NB4 (cell line): ENCODE measurements around the gene IGF2BP3.

ENCODE experiments used
- DNase-seq: peaks from one replicate; pipeline ENCODE4 v3.0.0; 2010; ENCODE audit warnings: low read depth
- H3K4me3 ChIP-seq: one replicate; pipeline ENCODE4 v1.5.1; 2011; ENCODE audit warnings: mild to moderate bottlenecking, low read depth, low read length, moderate library complexity
- MYC ChIP-seq: IDR thresholded peaks from 2 replicates; pipeline ENCODE4 v1.6.1; 2011; ENCODE audit warnings: low read depth, low read length
- POLR2A ChIP-seq: IDR thresholded peaks from 2 replicates; pipeline ENCODE4 v1.6.1; 2011; ENCODE audit warnings: mild to moderate bottlenecking; ENCODE audit not compliant: insufficient read length; ENCODE audit errors: extremely low read depth
- TF ChIP-seq, protein P1 (sequence below): IDR thresholded peaks from 2 replicates; pipeline ENCODE4 v1.6.1; 2011; ENCODE audit warnings: low read depth, low read length
- TF ChIP-seq, protein P2 (sequence below): IDR thresholded peaks from one replicate; pipeline ENCODE4 v1.5.1; 2012; ENCODE audit warnings: low read depth, low read length

IGF2BP3 gene

DNA sequence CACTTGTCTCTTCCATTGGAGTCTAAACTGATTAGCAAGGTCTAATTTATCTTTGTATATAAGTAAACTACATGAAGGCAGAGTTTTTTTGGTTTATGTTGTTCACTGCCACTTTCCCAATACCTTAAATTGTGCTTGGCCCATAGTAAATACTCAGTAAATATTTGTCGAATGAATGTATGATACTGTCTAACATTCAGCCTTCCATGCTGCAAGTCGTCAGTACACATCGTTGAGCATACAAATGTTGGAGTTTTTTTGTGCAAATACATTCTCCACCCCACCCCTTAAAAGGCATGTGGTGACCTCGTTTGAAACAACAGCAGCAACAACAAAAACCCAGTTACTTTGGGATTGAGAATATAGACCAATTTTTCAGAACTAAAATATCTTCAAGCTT is 17.4 kb upstream of the IGF2BP3 start:
- no peak overlapping the region for H3K4me3 ChIP-seq
- no peak for DNase-seq
- TF ChIP-seq POLR2A (no peak), MYC (no peak)
- TF ChIP-seq, protein P1, sequence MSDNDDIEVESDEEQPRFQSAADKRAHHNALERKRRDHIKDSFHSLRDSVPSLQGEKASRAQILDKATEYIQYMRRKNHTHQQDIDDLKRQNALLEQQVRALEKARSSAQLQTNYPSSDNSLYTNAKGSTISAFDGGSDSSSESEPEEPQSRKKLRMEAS, result no peak
- TF ChIP-seq, protein P2, sequence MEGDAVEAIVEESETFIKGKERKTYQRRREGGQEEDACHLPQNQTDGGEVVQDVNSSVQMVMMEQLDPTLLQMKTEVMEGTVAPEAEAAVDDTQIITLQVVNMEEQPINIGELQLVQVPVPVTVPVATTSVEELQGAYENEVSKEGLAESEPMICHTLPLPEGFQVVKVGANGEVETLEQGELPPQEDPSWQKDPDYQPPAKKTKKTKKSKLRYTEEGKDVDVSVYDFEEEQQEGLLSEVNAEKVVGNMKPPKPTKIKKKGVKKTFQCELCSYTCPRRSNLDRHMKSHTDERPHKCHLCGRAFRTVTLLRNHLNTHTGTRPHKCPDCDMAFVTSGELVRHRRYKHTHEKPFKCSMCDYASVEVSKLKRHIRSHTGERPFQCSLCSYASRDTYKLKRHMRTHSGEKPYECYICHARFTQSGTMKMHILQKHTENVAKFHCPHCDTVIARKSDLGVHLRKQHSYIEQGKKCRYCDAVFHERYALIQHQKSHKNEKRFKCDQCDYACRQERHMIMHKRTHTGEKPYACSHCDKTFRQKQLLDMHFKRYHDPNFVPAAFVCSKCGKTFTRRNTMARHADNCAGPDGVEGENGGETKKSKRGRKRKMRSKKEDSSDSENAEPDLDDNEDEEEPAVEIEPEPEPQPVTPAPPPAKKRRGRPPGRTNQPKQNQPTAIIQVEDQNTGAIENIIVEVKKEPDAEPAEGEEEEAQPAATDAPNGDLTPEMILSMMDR, result no peak

DNA sequence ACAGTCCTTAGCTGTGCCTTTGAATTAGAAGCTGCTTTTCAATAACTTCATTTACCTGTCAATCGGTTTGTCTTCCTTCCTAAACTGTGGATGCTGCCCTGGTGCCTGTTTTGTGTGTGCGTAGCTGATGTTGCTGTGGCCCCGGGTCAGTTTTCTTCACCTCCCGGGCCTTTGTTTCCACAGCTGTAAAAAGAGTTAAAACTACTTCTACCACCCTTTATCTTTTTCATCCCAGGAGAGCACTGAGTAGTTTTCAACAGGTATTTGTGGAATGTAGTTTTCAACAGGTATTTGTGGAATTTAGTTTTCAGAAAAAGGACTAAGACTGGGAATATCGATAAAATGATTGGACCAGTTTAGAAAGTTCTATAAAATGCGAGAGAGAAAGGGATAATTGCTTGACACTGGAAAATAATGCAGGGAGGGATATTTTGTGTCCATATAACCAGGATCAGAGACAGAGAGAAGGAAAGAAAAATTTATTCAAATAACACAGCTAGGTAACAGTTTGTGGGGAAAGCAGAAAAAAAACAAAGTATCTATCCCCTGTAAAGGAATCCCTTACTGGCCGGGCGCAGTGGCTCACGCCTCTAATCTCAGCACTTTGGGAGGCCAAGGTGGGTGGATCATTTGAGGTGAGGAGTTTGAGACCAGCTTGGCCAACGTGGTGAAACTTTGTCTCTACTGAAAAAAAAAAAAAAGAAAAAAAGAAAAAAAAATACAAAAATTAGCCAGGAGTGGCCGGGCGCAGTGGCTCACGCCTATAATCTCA is 15.9 kb upstream of the IGF2BP3 start:
- no peak for DNase-seq
- no peak for TF ChIP-seq MYC
- TF ChIP-seq, protein P1, result no peak
- H3K4me3 ChIP-seq, result no peak overlapping the region

DNA sequence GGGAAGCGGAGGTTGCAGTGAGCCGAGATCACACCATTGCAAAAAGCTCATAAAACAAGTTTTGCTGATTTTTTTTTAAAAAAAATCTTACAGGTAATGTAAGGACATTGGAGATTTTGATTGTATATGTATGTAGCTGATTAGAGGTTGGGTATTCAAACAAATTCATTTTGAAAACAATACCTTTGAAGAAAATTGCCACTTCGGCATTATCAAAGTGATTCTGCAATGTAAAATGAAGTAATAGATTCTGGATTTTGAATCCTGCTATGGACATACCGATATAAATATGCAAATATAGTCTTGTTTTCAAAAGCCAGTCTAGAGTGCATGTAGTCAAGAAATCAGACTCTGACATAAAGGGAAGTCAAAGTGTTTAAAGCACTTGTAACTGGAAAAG is 12.4 kb upstream of the IGF2BP3 start:
- DNase-seq, result no peak
- TF ChIP-seq, protein P2, result no peak
- TF ChIP-seq, protein P1, result no peak
- no peak overlapping the region for H3K4me3 ChIP-seq

DNA sequence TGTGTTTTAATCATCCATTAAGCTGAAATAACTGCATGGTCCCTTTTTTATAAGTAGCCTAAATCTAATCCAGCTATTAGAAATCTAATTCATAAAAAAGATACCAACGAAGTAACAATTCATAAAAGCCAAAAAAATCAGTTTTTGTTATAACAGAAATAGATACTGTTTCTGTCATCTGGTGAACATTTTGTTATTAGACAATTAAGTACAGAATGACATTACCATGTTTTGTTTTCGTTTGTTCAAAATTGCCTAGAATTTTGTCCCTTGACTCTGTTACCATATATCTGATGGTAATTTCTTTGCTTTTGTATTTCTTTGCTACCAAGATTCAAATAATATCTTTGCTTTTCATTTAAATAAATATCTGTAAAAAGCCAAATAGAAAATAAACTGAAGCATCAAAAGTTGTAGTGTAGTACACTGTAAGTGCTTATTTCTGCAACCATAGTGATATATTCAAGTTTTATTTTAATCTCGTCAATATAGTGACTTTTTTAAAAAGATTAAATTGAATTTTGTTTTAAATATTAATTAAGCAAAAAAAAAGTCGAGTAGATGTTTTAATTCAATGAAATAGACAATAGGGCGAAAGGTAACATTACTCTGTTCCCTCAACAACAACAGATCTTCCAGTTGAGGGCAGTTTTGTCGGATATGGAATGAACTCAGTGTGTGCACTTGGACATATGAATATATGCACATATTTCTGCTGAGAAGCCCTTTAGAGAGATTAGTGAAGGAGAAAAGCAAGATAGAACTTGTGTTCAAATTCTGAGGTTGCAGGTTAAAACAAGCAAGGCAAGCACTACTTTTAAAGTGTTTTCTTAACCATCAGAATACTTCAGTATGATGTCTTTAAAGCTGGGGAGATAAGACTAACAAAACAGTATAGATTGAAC is 7.9 kb upstream of the IGF2BP3 start:
- TF ChIP-seq, protein P1, result no peak
- TF ChIP-seq, protein P2, result no peak
- no peak for TF ChIP-seq POLR2A
- TF ChIP-seq MYC, result no peak
- no peak for DNase-seq
- H3K4me3 ChIP-seq, result no peak overlapping the region

DNA sequence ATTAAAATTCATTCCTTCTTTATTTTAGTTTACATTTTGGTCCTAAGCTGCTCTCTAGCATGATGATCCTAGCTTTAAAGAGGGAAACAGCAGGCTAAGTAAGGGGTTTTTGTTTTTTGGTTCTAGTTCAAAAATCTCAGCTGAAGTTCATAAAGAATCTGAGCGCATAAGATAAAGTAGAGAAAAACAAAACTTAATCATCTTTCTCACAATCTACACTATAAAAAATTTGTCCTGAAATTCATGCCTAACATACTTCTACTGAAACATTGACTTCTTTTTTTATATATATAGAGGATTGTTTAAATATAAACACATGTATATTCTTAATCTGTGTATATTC is 6.8 kb upstream of the IGF2BP3 start:
- peak overlapping the region; percentile 84 for H3K4me3 ChIP-seq
- no peak for DNase-seq
- no peak for TF ChIP-seq POLR2A
- TF ChIP-seq, protein P1, result no peak
- TF ChIP-seq MYC, result no peak
- TF ChIP-seq, protein P2, result no peak
